PC-9 (cell line): ENCODE results near the gene KIF4B. TPM values are rescaled to one million over a fixed set of nuclear protein-coding genes. Genes with fewer than 3 reads are reported as not detected.
A peak's percentile ranks its signal among the peaks of the same experiment; 100 is the strongest.
"Not testable (repeated sequence)": the region's sequence is repeated elsewhere in the genome, so short reads cannot be mapped to it uniquely, and the experiment has no call there.

Experiments
- BruUV-seq: library from RNA; stranded (reverse); fragments of 400-500 nt; replicated peaks from 2 replicates; lab custom pipeline; 2021; lab: Mats Ljungman, UMichigan
- CTCF ChIA-PET: fragments of 300-600 bp; sonication (Branson Sonifier 250); formaldehyde crosslinking; loops from one replicate; lab custom pipeline; 2022; ENCODE audit warnings: antibody characterized with exemption; lab: Charles Lee
- POLR2A ChIA-PET: fragments of 300-600 bp; sonication (Branson Sonifier 250); formaldehyde crosslinking; loops from one replicate; lab custom pipeline; 2022; ENCODE audit warnings: antibody characterized with exemption; ENCODE audit not compliant: unreplicated experiment; lab: Charles Lee
- DNase-seq, 2 experiments: peaks; one replicate each; pipeline versions ENCODE4 v3.0.0 to v3.0.0-alpha.2; 2015 to 2022; ENCODE audit warnings: mixed read lengths in 1 of 2
- H2AFZ ChIP-seq: fragments of 200-600 bp; sonication (generic); 2 replicates; pipeline ENCODE4 v1.8.1; 2017; ENCODE audit warnings: antibody characterized with exemption
- H3F3A ChIP-seq: fragments of 200-600 bp; sonication (generic); 2 replicates; pipeline ENCODE4 v1.8.1; 2017; ENCODE audit warnings: antibody characterized with exemption, mild to moderate bottlenecking, low read depth; ENCODE audit not compliant: insufficient read depth
- H3K27ac ChIP-seq: fragments of 200-600 bp; sonication (generic); 2 replicates; pipeline ENCODE4 v1.6.1; 2016; ENCODE audit warnings: mixed run types
- H3K27me3 ChIP-seq: fragments of 200-600 bp; sonication (generic); 2 replicates; pipeline ENCODE4 v1.6.1; 2016; ENCODE audit warnings: low read depth, mixed run types; ENCODE audit not compliant: insufficient read depth
- H3K36me3 ChIP-seq: fragments of 200-600 bp; sonication (generic); 2 replicates; pipeline ENCODE4 v1.6.1; 2016; ENCODE audit warnings: low read depth, mixed run types
- H3K4me1 ChIP-seq: fragments of 200-600 bp; sonication (generic); replicated peaks from 2 replicates; pipeline ENCODE4 v1.6.1; 2016; ENCODE audit warnings: mixed run types; ENCODE audit not compliant: insufficient read depth
- H3K4me2 ChIP-seq: fragments of 200-600 bp; sonication (generic); 2 replicates; pipeline ENCODE4 v1.6.1; 2017; ENCODE audit warnings: mixed run types
- H3K4me3 ChIP-seq: fragments of 200-600 bp; sonication (generic); 2 replicates; pipeline ENCODE4 v1.6.1; 2016; ENCODE audit warnings: mixed run types
- H3K79me2 ChIP-seq: fragments of 200-600 bp; sonication (generic); 2 replicates; pipeline ENCODE4 v1.6.1; 2017; ENCODE audit warnings: low read depth, mixed run types
- H3K9me2 ChIP-seq: fragments of 200-600 bp; sonication (generic); 2 replicates; pipeline ENCODE4 v1.8.1; 2017; ENCODE audit warnings: mild to moderate bottlenecking; ENCODE audit not compliant: insufficient read depth
- H3K9me3 ChIP-seq: fragments of 200-600 bp; sonication (generic); 2 replicates; pipeline ENCODE4 v1.8.1; 2016; ENCODE audit warnings: low read depth; ENCODE audit not compliant: insufficient read depth
- H4K20me1 ChIP-seq: fragments of 200-600 bp; sonication (generic); 2 replicates; pipeline ENCODE4 v1.8.1; 2017; ENCODE audit not compliant: insufficient read depth
- EZH2 ChIP-seq: fragments of 200-600 bp; sonication (generic); IDR thresholded peaks from 2 replicates; pipeline ENCODE4 v1.8.0; 2017; ENCODE audit warnings: antibody characterized with exemption, low read depth
- intact Hi-C: fragments of 100-400 bp; cut with micrococcal nuclease; formaldehyde crosslinking; loops from one replicate; pipeline ENCODE4 v1.10.0; 2022; ENCODE audit not compliant: unreplicated experiment
- total RNA-seq: library from RNA; stranded (reverse); gene quantifications from 2 replicates; pipeline ENCODE4 v1.2.3, GENCODE V29; 2021
- TF ChIP-seq, protein P1 (sequence below): fragments of 200-600 bp; sonication (generic); conservative IDR thresholded peaks from 2 replicates; pipeline ENCODE4 v1.6.1; 2017; ENCODE audit warnings: mixed run types, antibody characterized with exemption, mild to moderate bottlenecking, moderate library complexity

The KIF4B gene
- total RNA-seq, 1 experiment from 2014 or later: not detected

DNA sequence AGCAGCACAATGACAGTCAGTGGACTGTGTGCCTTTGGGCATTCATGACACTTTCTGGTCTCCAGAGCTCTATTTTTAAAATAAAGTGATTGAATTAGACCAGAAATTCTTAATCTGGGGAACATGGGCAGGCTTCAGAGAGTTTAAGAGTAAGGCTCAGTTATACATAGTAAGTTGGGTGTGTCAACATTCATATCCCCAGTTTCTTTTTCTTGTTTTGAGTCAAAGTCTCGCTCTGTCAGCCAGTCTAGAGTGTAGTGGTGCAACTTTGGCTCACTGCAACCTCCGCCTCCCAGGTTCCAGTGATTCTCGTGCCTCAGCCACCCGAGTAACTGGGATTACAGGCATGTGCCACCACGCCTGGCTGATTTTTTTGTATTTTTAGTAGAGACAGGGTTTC, 13.7 kb upstream of the KIF4B start:
- H4K20me1 ChIP-seq: no peaks in the 10 kb centered on the region
- H3K4me2 ChIP-seq: no peak overlapping the region
- H3K79me2 ChIP-seq: no peaks in the 10 kb centered on the region
- DNase-seq: no peak
- peaks cover 6% of the 10 kb centered on the region; the same call in 1 of the 2 replicates for H3F3A ChIP-seq
- H3K4me1 ChIP-seq: 0 out of 2 replicates have a peak, but pooled peaks cover 8% of the 10 kb centered on the region
- TF ChIP-seq, protein P1, sequence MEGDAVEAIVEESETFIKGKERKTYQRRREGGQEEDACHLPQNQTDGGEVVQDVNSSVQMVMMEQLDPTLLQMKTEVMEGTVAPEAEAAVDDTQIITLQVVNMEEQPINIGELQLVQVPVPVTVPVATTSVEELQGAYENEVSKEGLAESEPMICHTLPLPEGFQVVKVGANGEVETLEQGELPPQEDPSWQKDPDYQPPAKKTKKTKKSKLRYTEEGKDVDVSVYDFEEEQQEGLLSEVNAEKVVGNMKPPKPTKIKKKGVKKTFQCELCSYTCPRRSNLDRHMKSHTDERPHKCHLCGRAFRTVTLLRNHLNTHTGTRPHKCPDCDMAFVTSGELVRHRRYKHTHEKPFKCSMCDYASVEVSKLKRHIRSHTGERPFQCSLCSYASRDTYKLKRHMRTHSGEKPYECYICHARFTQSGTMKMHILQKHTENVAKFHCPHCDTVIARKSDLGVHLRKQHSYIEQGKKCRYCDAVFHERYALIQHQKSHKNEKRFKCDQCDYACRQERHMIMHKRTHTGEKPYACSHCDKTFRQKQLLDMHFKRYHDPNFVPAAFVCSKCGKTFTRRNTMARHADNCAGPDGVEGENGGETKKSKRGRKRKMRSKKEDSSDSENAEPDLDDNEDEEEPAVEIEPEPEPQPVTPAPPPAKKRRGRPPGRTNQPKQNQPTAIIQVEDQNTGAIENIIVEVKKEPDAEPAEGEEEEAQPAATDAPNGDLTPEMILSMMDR: no peak
- TF ChIP-seq EZH2: no peak
- intact Hi-C loops: no loop called here
- H3K4me3 ChIP-seq: no peak overlapping the region
- CTCF ChIA-PET: no interaction called here
- H3K27me3 ChIP-seq: no peaks in the 10 kb centered on the region
- POLR2A ChIA-PET: no interaction called here
- no TSS peak for BruUV-seq
- H3K27ac ChIP-seq: no peak overlapping the region
- no peaks in the 10 kb centered on the region for H3K9me3 ChIP-seq
- H3K9me2 ChIP-seq: no peaks in the 10 kb centered on the region
- no peaks in the 10 kb centered on the region for H3K36me3 ChIP-seq
- no peak overlapping the region for H2AFZ ChIP-seq

DNA sequence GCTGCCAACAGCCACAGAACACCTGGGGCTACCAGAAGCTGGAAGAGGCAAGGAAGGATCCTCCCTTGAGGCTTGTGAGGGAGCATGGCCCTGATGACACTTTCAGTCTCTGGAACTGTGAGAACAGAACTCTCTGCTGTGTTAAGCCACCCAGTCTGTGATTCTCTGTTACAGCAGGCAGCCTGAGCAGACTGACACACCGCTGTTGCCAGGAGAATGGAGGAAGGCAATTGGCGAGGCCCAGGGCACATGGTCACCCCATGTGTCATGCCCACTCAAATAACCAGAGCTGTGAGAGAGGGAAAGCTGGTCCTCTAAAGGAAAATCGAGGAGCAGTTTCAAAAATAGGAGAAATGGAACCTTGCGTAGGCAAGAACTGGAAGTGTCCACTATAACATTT, 12.0 kb upstream of the KIF4B start:
- no peak overlapping the region for H3K27ac ChIP-seq
- intact Hi-C loops: no loop called here
- no peaks in the 10 kb centered on the region for H3K79me2 ChIP-seq
- H3K36me3 ChIP-seq: no peaks in the 10 kb centered on the region
- no peaks in the 10 kb centered on the region for H3K9me3 ChIP-seq
- no peaks in the 10 kb centered on the region for H3K9me2 ChIP-seq
- no peaks in the 10 kb centered on the region for H4K20me1 ChIP-seq
- CTCF ChIA-PET: no interaction called here
- H3K4me2 ChIP-seq: no peak overlapping the region
- POLR2A ChIA-PET: no interaction called here
- TF ChIP-seq, protein P1: no peak
- TF ChIP-seq EZH2: no peak
- H3K27me3 ChIP-seq: peaks cover 2% of the 10 kb centered on the region; the same call in 1 of the 2 replicates
- no peak overlapping the region for H2AFZ ChIP-seq
- H3F3A ChIP-seq: peaks cover 6% of the 10 kb centered on the region; the same call in 1 of the 2 replicates
- H3K4me3 ChIP-seq: no peak overlapping the region
- DNase-seq: no peak
- BruUV-seq: no TSS peak
- 0 out of 2 replicates have a peak, but pooled peaks cover 8% of the 10 kb centered on the region for H3K4me1 ChIP-seq

DNA sequence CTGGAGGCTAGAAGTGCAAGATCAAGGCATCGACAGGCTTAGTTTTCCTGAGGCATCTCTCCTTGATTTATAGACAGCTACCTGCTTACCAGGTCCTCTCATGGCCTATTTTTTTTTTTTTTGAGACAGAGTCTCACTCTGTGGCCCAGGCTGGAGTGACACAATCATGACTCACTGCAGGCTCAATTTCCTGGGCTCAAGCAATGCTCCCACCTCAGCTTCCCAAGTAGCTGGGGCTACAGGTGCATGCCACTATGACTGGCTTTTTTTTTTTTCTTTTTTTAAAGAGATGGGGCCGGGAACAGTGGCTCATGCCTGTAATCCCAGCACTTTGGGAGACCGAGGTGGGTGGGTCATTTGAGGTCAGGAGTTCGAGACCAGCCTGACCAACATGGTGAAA, 10.8 kb upstream of the KIF4B start:
- intact Hi-C loops, H4K20me1 ChIP-seq, H3K4me1 ChIP-seq, BruUV-seq, H3K4me3 ChIP-seq, H3K9me2 ChIP-seq, POLR2A ChIA-PET, H3K79me2 ChIP-seq, H3K4me2 ChIP-seq, H3K27ac ChIP-seq, H3K36me3 ChIP-seq, H3K9me3 ChIP-seq, H2AFZ ChIP-seq, H3K27me3 ChIP-seq, H3F3A ChIP-seq: not testable (repeated sequence)
- peak; percentile 38 to 65 for DNase-seq
- CTCF ChIA-PET: interaction anchor here (1.1 kb wide), 1 partner anchor 28 kb away, joined by 5 read pairs; no protein-coding TSS in a partner anchor
